Activated T-cell treated with anti-CD3 and anti-CD28 coated beads for 48 hours (primary cell): ENCODE measurements around the gene CARD9.

Experiments
- DNase-seq: peaks from one replicate; pipeline ENCODE4 v3.0.0-alpha.2; 2020; ENCODE audit warnings: low read depth

Gene CARD9

GRCh38 chr9:136380381-136380780, 6.9 kb upstream of the CARD9 start:
- DNase-seq = no peak

GRCh38 chr9:136379891-136380290, 6.4 kb upstream of the CARD9 start:
- DNase-seq = no peak

- DNase-seq = no peak
These were observed 5.9 kb upstream of the CARD9 start for GRCh38 chr9:136379401-136379800.

GRCh38 chr9:136379003-136379287, 5.5 kb upstream of the CARD9 start:
- no peak for DNase-seq

- DNase-seq = no peak
These were observed 4.9 kb upstream of the CARD9 start for GRCh38 chr9:136378170-136379002.

- DNase-seq = no peak
These were observed 4.1 kb upstream of the CARD9 start for GRCh38 chr9:136377341-136378169.

GRCh38 chr9:136376457-136376856, 3.0 kb upstream of the CARD9 start:
- DNase-seq = no peak

- DNase-seq = no peak
These were observed 1.6 kb upstream of the CARD9 start for GRCh38 chr9:136375096-136375495.

GRCh38 chr9:136374183-136374575, 710 bp upstream of the CARD9 start:
- no peak for DNase-seq

GRCh38 chr9:136372561-136373299, 739 bp downstream of the CARD9 start:
- DNase-seq = no peak

- no peak for DNase-seq
These were observed 1.5 kb downstream of the CARD9 start for GRCh38 chr9:136372006-136372405.

GRCh38 chr9:136371533-136371880, 2.0 kb downstream of the CARD9 start:
- no peak for DNase-seq

GRCh38 chr9:136370687-136371532, 2.6 kb downstream of the CARD9 start:
- no peak for DNase-seq

GRCh38 chr9:136370037-136370436, 3.4 kb downstream of the CARD9 start:
- DNase-seq = no peak

- no peak for DNase-seq
These were observed 5.3 kb downstream of the CARD9 start for GRCh38 chr9:136368190-136368589.

- DNase-seq = no peak
These were observed 5.9 kb downstream of the CARD9 start for GRCh38 chr9:136367296-136368145.

GRCh38 chr9:136366826-136367225, 6.6 kb downstream of the CARD9 start:
- DNase-seq = no peak

- no peak for DNase-seq
These were observed 7.7 kb downstream of the CARD9 start for GRCh38 chr9:136365775-136366222.

- DNase-seq = no peak
These were observed 8.3 kb downstream of the CARD9 start for GRCh38 chr9:136364942-136365774.
